Osteoblast (primary cell): ENCODE data around the gene SDHB. TPM values are rescaled to one million over a fixed set of nuclear protein-coding genes. Genes with fewer than 3 reads are reported as not detected.
A peak's percentile ranks its signal among the peaks of the same experiment; 100 is the strongest.

Experiments
- DNase-seq: peaks from one replicate; pipeline ENCODE4 v3.0.0; 2011; ENCODE audit warnings: low spot score, mixed read lengths; ENCODE audit not compliant: insufficient read length; ENCODE audit errors: missing footprints
- H2AFZ ChIP-seq: 2 replicates; pipeline ENCODE4 v1.6.0; 2011; ENCODE audit warnings: mild to moderate bottlenecking, low read length
- H3K27ac ChIP-seq: 2 replicates; pipeline ENCODE4 v1.5.1; 2011; ENCODE audit warnings: mild to moderate bottlenecking, low read depth, low read length, moderate library complexity
- H3K27me3 ChIP-seq: 2 replicates; pipeline ENCODE4 v1.6.0; 2012; ENCODE audit warnings: mild to moderate bottlenecking, control low read depth, inconsistent platforms, low read length, moderate library complexity; ENCODE audit not compliant: insufficient read depth
- H3K36me3 ChIP-seq: 2 replicates; pipeline ENCODE4 v1.5.1; 2011; ENCODE audit warnings: mild to moderate bottlenecking, low read length, control low read depth, moderate library complexity; ENCODE audit not compliant: insufficient read depth
- H3K4me1 ChIP-seq: 2 replicates; pipeline ENCODE4 v1.5.1; 2011; ENCODE audit warnings: mild to moderate bottlenecking, low read length, control low read depth, moderate library complexity; ENCODE audit not compliant: insufficient read depth
- H3K4me2 ChIP-seq: 2 replicates; pipeline ENCODE4 v1.6.0; 2011; ENCODE audit warnings: mild to moderate bottlenecking, low read length; ENCODE audit not compliant: insufficient read depth
- H3K4me3 ChIP-seq: fragments of 200-600 bp; sonication (generic); 3 replicates; pipeline ENCODE4 v1.5.1; 2012; ENCODE audit warnings: mild to moderate bottlenecking, low read length, inconsistent platforms; ENCODE audit not compliant: insufficient read depth
- H3K79me2 ChIP-seq: 2 replicates; pipeline ENCODE4 v1.6.0; 2012; ENCODE audit warnings: mild to moderate bottlenecking, low read length, control low read depth, inconsistent platforms; ENCODE audit not compliant: insufficient read depth
- H3K9me3 ChIP-seq: 2 replicates; pipeline ENCODE4 v1.5.1; 2011; ENCODE audit warnings: low read depth, low read length, control low read depth
- H4K20me1 ChIP-seq: 2 replicates; pipeline ENCODE4 v1.6.0; 2012; ENCODE audit warnings: mild to moderate bottlenecking, low read length, control low read depth; ENCODE audit not compliant: insufficient read depth
- total RNA-seq: library from RNA; depleted of rRNA; stranded (reverse); fragments of >200 nt; gene quantifications from 2 replicates; pipeline ENCODE4 v1.2.3, GENCODE V29; 2012
- TF ChIP-seq, protein P1 (sequence below): IDR thresholded peaks from 2 replicates; pipeline ENCODE4 v1.5.1; 2011; ENCODE audit warnings: mild to moderate bottlenecking, low read depth, low read length, moderate library complexity; ENCODE audit errors: extremely low read depth

SDHB gene
- total RNA-seq, 1 donor = 87.6 TPM

DNA sequence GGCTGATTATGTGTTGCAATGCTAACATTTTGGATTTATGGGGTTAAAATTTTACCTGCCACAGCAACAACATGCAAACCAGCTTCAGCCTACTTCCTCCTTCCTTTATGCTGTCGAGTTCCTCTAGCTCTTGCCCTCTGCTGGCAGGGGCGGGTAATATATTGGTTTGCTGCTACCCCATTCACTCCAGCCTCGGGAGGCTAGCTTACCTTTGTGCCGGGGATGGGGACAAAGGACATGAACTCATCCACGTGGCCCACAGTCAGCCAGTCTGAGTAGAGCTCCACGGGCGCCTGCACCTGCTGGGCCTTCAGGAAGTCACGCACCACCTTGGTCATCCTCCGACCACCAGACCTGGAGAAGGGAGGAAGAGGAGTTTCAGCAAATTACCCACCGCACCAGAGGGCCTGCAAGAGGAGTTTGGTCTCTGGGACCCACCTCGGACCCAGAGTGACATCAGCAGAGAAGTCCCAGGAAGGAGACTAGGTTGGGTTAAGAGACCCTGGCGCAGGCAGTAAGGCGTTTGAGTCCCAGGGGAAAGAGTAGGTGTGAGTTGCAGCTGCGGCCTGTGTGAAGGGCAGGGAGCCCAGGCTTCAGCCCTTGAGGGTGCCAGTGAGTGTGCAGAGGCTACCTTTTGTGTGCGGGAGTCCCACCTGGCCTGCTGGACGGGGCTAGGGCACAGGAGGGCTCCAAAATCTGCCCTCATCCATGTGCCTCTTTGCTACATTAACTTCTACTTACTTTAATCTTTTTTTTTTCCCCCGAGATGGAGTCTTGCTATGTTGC lies 21.8 kb upstream of the SDHB start:
- no peaks in the 10 kb centered on the region for H3K9me3 ChIP-seq
- H3K4me1 ChIP-seq = no peaks in the 10 kb centered on the region
- no peaks in the 10 kb centered on the region for H3K79me2 ChIP-seq
- no peak overlapping the region for H3K27ac ChIP-seq
- H3K36me3 ChIP-seq = no peaks in the 10 kb centered on the region
- H3K4me2 ChIP-seq = no peak overlapping the region
- H3K27me3 ChIP-seq = no peaks in the 10 kb centered on the region
- no peak overlapping the region for H3K4me3 ChIP-seq
- no peak overlapping the region for H2AFZ ChIP-seq
- DNase-seq = peak; percentile 85
- TF ChIP-seq, protein P1, sequence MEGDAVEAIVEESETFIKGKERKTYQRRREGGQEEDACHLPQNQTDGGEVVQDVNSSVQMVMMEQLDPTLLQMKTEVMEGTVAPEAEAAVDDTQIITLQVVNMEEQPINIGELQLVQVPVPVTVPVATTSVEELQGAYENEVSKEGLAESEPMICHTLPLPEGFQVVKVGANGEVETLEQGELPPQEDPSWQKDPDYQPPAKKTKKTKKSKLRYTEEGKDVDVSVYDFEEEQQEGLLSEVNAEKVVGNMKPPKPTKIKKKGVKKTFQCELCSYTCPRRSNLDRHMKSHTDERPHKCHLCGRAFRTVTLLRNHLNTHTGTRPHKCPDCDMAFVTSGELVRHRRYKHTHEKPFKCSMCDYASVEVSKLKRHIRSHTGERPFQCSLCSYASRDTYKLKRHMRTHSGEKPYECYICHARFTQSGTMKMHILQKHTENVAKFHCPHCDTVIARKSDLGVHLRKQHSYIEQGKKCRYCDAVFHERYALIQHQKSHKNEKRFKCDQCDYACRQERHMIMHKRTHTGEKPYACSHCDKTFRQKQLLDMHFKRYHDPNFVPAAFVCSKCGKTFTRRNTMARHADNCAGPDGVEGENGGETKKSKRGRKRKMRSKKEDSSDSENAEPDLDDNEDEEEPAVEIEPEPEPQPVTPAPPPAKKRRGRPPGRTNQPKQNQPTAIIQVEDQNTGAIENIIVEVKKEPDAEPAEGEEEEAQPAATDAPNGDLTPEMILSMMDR = peak; percentile 42
- H4K20me1 ChIP-seq = no peaks in the 10 kb centered on the region

DNA sequence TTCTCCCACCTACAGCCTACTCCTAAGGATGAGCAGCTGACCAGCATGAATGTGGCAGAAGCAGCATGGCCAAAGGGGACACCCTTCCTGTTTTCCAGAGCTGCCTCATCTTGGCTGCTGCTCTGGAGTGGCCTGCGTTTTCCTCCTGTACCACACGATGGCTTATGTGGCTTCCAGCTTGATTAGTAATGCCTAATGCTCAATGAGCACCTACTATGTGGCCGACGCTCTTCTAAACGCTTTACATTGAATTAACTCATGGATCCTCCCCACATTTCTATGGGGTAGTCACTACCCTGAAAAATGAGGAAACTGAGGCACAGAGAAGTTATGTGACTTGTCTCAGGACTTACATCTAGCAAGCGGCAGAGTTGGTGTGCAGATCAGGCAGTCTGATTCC lies 18.0 kb upstream of the SDHB start:
- H3K4me3 ChIP-seq = no peak overlapping the region
- H3K27me3 ChIP-seq = no peaks in the 10 kb centered on the region
- H3K4me1 ChIP-seq = no peaks in the 10 kb centered on the region
- no peaks in the 10 kb centered on the region for H4K20me1 ChIP-seq
- H3K36me3 ChIP-seq = no peaks in the 10 kb centered on the region
- no peak overlapping the region for H2AFZ ChIP-seq
- no peaks in the 10 kb centered on the region for H3K79me2 ChIP-seq
- H3K4me2 ChIP-seq = no peak overlapping the region
- H3K9me3 ChIP-seq = no peaks in the 10 kb centered on the region
- TF ChIP-seq, protein P1 = no peak
- H3K27ac ChIP-seq = no peak overlapping the region
- no peak for DNase-seq

GRCh38 chr1:17070163-17070525 lies 16.3 kb upstream of the SDHB start:
- Histone ChIP-seq H3K27me3 (no peaks in the 10 kb centered on the region), H3K4me2 (no peak overlapping the region), H3K79me2 (no peaks in the 10 kb centered on the region), H2AFZ (no peak overlapping the region), H3K4me1 (no peaks in the 10 kb centered on the region), H3K36me3 (no peaks in the 10 kb centered on the region), H3K9me3 (no peaks in the 10 kb centered on the region), H3K27ac (no peak overlapping the region), H3K4me3 (no peak overlapping the region), H4K20me1 (no peaks in the 10 kb centered on the region)
- no peak for DNase-seq
- TF ChIP-seq, protein P1 = no peak

GRCh38 chr1:17069452-17070162 lies 15.8 kb upstream of the SDHB start:
- Histone ChIP-seq H3K36me3 (no peaks in the 10 kb centered on the region), H3K27me3 (no peaks in the 10 kb centered on the region), H3K9me3 (no peaks in the 10 kb centered on the region), H3K27ac (no peak overlapping the region), H3K4me2 (no peak overlapping the region), H2AFZ (no peak overlapping the region), H3K4me1 (no peaks in the 10 kb centered on the region), H4K20me1 (no peaks in the 10 kb centered on the region), H3K4me3 (no peak overlapping the region), H3K79me2 (no peaks in the 10 kb centered on the region)
- DNase-seq = peak; percentile 79
- TF ChIP-seq, protein P1 = no peak
